GM11168 (cell line): ENCODE measurements around the gene FREM1.

Experiments
- in situ Hi-C: fragments of 300-500 bp; cut with MboI; formaldehyde crosslinking; loops from one replicate; pipeline ENCODE4 v1.12.0; 2022; ENCODE audit warnings: low sequenced_read_pairs; ENCODE audit not compliant: unreplicated experiment

Gene FREM1

GRCh38 chr9:14911046-14911445 is 818 bp upstream of the FREM1 start:
- in situ Hi-C loops = no loop called here

GRCh38 chr9:14909601-14909960 is 647 bp downstream of the FREM1 start:
- in situ Hi-C loops = no loop called here

GRCh38 chr9:14909181-14909580 is 1.0 kb downstream of the FREM1 start:
- in situ Hi-C loops = no loop called here

- in situ Hi-C loops = no loop called here
Observed at GRCh38 chr9:14908295-14909180, 1.7 kb downstream of the FREM1 start.

- in situ Hi-C loops = no loop called here
Observed at GRCh38 chr9:14907696-14908095, 2.5 kb downstream of the FREM1 start.

GRCh38 chr9:14907360-14907685 is 2.9 kb downstream of the FREM1 start:
- in situ Hi-C loops = no loop called here

GRCh38 chr9:14906644-14907359 is 3.4 kb downstream of the FREM1 start:
- in situ Hi-C loops = no loop called here

GRCh38 chr9:14906000-14906399 is 4.2 kb downstream of the FREM1 start:
- in situ Hi-C loops = no loop called here

- in situ Hi-C loops = no loop called here
Observed at GRCh38 chr9:14903040-14903439, 7.2 kb downstream of the FREM1 start.

- in situ Hi-C loops = no loop called here
Observed at GRCh38 chr9:14902561-14902960, 7.7 kb downstream of the FREM1 start.

GRCh38 chr9:14899815-14900193 is 10.4 kb downstream of the FREM1 start:
- in situ Hi-C loops = no loop called here

GRCh38 chr9:14899042-14899814 is 11.0 kb downstream of the FREM1 start:
- in situ Hi-C loops = no loop called here

- in situ Hi-C loops = no loop called here
Observed at GRCh38 chr9:14895806-14896205, 14.4 kb downstream of the FREM1 start.

GRCh38 chr9:14893280-14893679 is 16.9 kb downstream of the FREM1 start:
- in situ Hi-C loops = no loop called here

- in situ Hi-C loops = no loop called here
Observed at GRCh38 chr9:14891332-14891731, 18.9 kb downstream of the FREM1 start.

- in situ Hi-C loops = no loop called here
Observed at GRCh38 chr9:14889451-14889850, 20.8 kb downstream of the FREM1 start.

- in situ Hi-C loops = no loop called here
Observed at GRCh38 chr9:14888875-14889274, 21.4 kb downstream of the FREM1 start.

- in situ Hi-C loops = no loop called here
Observed at GRCh38 chr9:14888272-14888671, 22.0 kb downstream of the FREM1 start.

GRCh38 chr9:14887149-14887548 is 23.1 kb downstream of the FREM1 start:
- in situ Hi-C loops = no loop called here

- in situ Hi-C loops = no loop called here
Observed at GRCh38 chr9:14883310-14883944, 26.8 kb downstream of the FREM1 start.

- in situ Hi-C loops = no loop called here
Observed at GRCh38 chr9:14882090-14882489, 28.1 kb downstream of the FREM1 start.
